SH-SY5Y (cell line): ENCODE results near the gene HLA-C.

Experiments used
- GATA2 ChIP-seq: IDR thresholded peaks from 2 replicates; pipeline ENCODE4 v1.6.1; 2011; ENCODE audit warnings: mild to moderate bottlenecking, low read depth, low read length
- GATA3 ChIP-seq: IDR thresholded peaks from 2 replicates; pipeline ENCODE4 v1.6.1; 2011; ENCODE audit warnings: low read depth, mild to moderate bottlenecking, low read length, moderate library complexity

DNA sequence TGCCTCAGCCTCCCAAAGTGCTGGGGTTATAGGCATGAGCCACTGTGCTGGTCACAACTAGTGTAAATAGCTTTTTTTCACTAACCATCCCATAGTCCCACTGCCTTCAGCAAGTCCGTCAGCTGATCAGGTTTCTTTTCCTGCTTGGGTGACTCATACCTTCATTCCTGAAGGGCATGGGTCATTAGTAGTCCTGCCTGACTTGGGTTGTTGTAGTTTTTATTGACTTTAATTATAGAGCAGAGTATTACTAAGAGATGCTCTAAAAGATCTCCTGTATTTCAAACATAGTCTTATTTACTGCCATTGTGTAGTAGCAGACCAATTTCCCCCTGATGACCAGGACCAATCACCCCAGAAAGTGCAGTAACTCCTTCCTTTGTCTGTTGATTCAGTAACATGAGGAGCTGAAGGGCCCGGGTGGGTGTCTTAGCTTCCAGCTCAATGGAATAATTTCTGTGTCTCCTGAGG is 25.8 kb downstream of the HLA-C start:
- TF ChIP-seq GATA3 (no peak), GATA2 (no peak)
